Subcutaneous adipose tissue (tissue), 4 donors: ENCODE data around the gene SCIN. TPM values are rescaled to one million over a fixed set of nuclear protein-coding genes. Genes with fewer than 3 reads are reported as not detected.

Experiments used
- CTCF ChIP-seq: fragments of 450-650 bp; IDR thresholded peaks from one replicate; pipeline ENCODE4 v1.5.1; 2016; ENCODE audit warnings: low read depth, mild to moderate bottlenecking, control low read depth, antibody characterized with exemption, moderate library complexity
- total RNA-seq, 4 donors: library from RNA; depleted of rRNA; stranded (reverse); fragments of >200 nt; gene quantifications; one replicate each; pipeline ENCODE4 v1.1.0, GENCODE V29; 2016

The SCIN gene
- total RNA-seq, 4 donors from 2014 or later = 0.94 to 11.9 (median 3.2) TPM

GRCh38 chr7:12586271-12586670, 15.8 kb downstream of the SCIN start:
- no peak for TF ChIP-seq CTCF

- no peak for TF ChIP-seq CTCF
Measured at GRCh38 chr7:12588259-12588904, 17.9 kb downstream of the SCIN start.

- no peak for TF ChIP-seq CTCF
Measured at GRCh38 chr7:12590559-12590958, 20.0 kb downstream of the SCIN start.

GRCh38 chr7:12594122-12594897, 23.8 kb downstream of the SCIN start:
- TF ChIP-seq CTCF = no peak

GRCh38 chr7:12595148-12595547, 24.6 kb downstream of the SCIN start:
- no peak for TF ChIP-seq CTCF

GRCh38 chr7:12596225-12596790, 25.8 kb downstream of the SCIN start:
- TF ChIP-seq CTCF = no peak

GRCh38 chr7:12601302-12601869, 30.9 kb downstream of the SCIN start:
- no peak for TF ChIP-seq CTCF
